SK-N-SH treated with all-trans-retinoic acid at 6 μM for 48 hours (cell line): ENCODE data around the gene PLG.

Experiments
- ZFP3 ChIP-seq: fragments of 250-450 bp; sonication (Bioruptor Pico); IDR thresholded peaks from 2 replicates; pipeline ENCODE4 v1.5.0; 2020; ENCODE audit warnings: mild to moderate bottlenecking, moderate library complexity
- TF ChIP-seq, protein P1 (sequence below): fragments of 250-450 bp; sonication (Bioruptor Pico); IDR thresholded peaks from 2 replicates; pipeline ENCODE4 v1.5.1; 2020; ENCODE audit warnings: low read depth, mild to moderate bottlenecking, moderate library complexity
- TF ChIP-seq, protein P2 (sequence below): fragments of 250-450 bp; sonication (Bioruptor Pico); IDR thresholded peaks from 2 replicates; pipeline ENCODE4 v1.5.1; 2021; ENCODE audit warnings: mild to moderate bottlenecking, moderate library complexity

DNA sequence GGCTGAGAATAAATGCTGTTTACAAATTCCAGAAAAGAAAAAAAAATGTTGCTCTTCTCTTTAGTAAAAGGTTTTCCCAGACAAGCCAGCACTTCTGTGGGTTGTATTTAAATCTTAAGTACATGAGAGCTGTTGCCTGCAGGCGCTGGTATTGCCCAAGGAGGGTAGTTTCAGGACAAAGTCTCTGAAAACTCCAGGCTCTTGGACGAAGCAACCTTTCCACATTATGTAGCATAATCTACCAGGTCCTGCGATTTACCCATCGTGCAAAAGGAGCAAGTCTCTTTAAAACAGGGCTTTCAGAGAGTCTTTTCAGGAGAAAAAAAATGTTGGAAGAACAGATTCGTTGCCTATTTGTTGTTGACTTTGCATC is 65.6 kb downstream of the PLG start:
- TF ChIP-seq, protein P1, sequence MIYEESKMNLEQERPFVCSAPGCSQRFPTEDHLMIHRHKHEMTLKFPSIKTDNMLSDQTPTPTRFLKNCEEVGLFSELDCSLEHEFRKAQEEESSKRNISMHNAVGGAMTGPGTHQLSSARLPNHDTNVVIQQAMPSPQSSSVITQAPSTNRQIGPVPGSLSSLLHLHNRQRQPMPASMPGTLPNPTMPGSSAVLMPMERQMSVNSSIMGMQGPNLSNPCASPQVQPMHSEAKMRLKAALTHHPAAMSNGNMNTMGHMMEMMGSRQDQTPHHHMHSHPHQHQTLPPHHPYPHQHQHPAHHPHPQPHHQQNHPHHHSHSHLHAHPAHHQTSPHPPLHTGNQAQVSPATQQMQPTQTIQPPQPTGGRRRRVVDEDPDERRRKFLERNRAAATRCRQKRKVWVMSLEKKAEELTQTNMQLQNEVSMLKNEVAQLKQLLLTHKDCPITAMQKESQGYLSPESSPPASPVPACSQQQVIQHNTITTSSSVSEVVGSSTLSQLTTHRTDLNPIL (CRISPR knock-in tag): no peak
- TF ChIP-seq, protein P2, sequence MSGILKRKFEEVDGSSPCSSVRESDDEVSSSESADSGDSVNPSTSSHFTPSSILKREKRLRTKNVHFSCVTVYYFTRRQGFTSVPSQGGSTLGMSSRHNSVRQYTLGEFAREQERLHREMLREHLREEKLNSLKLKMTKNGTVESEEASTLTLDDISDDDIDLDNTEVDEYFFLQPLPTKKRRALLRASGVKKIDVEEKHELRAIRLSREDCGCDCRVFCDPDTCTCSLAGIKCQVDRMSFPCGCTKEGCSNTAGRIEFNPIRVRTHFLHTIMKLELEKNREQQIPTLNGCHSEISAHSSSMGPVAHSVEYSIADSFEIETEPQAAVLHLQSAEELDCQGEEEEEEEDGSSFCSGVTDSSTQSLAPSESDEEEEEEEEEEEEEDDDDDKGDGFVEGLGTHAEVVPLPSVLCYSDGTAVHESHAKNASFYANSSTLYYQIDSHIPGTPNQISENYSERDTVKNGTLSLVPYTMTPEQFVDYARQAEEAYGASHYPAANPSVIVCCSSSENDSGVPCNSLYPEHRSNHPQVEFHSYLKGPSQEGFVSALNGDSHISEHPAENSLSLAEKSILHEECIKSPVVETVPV (CRISPR knock-in tag): no peak
- TF ChIP-seq ZFP3 (CRISPR knock-in tag): no peak
